GM21390 (cell line): ENCODE data around the gene TMEM11.
A peak's percentile ranks its signal among the peaks of the same experiment; 100 is the strongest.

Experiments
- ATAC-seq: cut with Tn5 transposase; IDR thresholded peaks from one replicate; pipeline ENCODE4 v1.9.1; 2021; ENCODE audit not compliant: unreplicated experiment

TMEM11 gene

GRCh38 chr17:21186399-21187187 is 27.4 kb downstream of the TMEM11 start:
- ATAC-seq: no peak

- no peak for ATAC-seq
Observed at GRCh38 chr17:21185061-21185460, 28.9 kb downstream of the TMEM11 start.

- no peak for ATAC-seq
Observed at GRCh38 chr17:21184570-21184969, 29.4 kb downstream of the TMEM11 start.

GRCh38 chr17:21183468-21183867 is 30.5 kb downstream of the TMEM11 start:
- ATAC-seq: no peak

- no peak for ATAC-seq
Observed at GRCh38 chr17:21177854-21178600, 35.9 kb downstream of the TMEM11 start.

- no peak for ATAC-seq
Observed at GRCh38 chr17:21177401-21177800, 36.6 kb downstream of the TMEM11 start.

- ATAC-seq: no peak
Observed at GRCh38 chr17:21176773-21177395, 37.1 kb downstream of the TMEM11 start.

- no peak for ATAC-seq
Observed at GRCh38 chr17:21174713-21175112, 39.2 kb downstream of the TMEM11 start.

- ATAC-seq: no peak
Observed at GRCh38 chr17:21174186-21174585, 39.8 kb downstream of the TMEM11 start.

- no peak for ATAC-seq
Observed at GRCh38 chr17:21173543-21173942, 40.4 kb downstream of the TMEM11 start.

GRCh38 chr17:21172846-21173245 is 41.1 kb downstream of the TMEM11 start:
- no peak for ATAC-seq

GRCh38 chr17:21171970-21172510 is 41.9 kb downstream of the TMEM11 start:
- no peak for ATAC-seq

GRCh38 chr17:21171309-21171922 is 42.5 kb downstream of the TMEM11 start:
- ATAC-seq: peak; percentile 80

- ATAC-seq: no peak
Observed at GRCh38 chr17:21170809-21171208, 43.2 kb downstream of the TMEM11 start.

GRCh38 chr17:21169496-21169895 is 44.5 kb downstream of the TMEM11 start:
- no peak for ATAC-seq

- ATAC-seq: no peak
Observed at GRCh38 chr17:21168555-21168865, 45.5 kb downstream of the TMEM11 start.

- ATAC-seq: no peak
Observed at GRCh38 chr17:21167303-21167702, 46.7 kb downstream of the TMEM11 start.

- no peak for ATAC-seq
Observed at GRCh38 chr17:21166595-21167210, 47.3 kb downstream of the TMEM11 start.

- no peak for ATAC-seq
Observed at GRCh38 chr17:21165922-21166594, 47.9 kb downstream of the TMEM11 start.

- ATAC-seq: no peak
Observed at GRCh38 chr17:21164620-21165019, 49.3 kb downstream of the TMEM11 start.
